Body of pancreas (tissue), 4 donors: ENCODE results near the gene GNG12.

Experiments
- CTCF ChIP-seq, 7 experiments: fragments of 450-650 bp in 4 of 7; fragments of 200-600 bp in 3 of 7; sonication (generic) in 3 of 7; IDR thresholded peaks; one replicate each; pipeline ENCODE4 v1.5.1; 2016 to 2019; ENCODE audit warnings: antibody characterized with exemption in 7 of 7
- POLR2A ChIP-seq, 3 donors: fragments of 450-650 bp; IDR thresholded peaks; one replicate each; pipeline ENCODE4 v1.6.1; 2016; ENCODE audit warnings: antibody characterized with exemption in 3 of 3, mild to moderate bottlenecking in 2 of 3

GRCh38 chr1:67717876-67718275 lies 115.4 kb downstream of the GNG12 start:
- no peak for TF ChIP-seq CTCF (IDR thresholded peaks at IDR 0.05)
- no peak for TF ChIP-seq POLR2A (IDR thresholded peaks at IDR 0.05)
